PC-3 (cell line): ENCODE results near the gene PLXNB2. TPM values are rescaled to one million over a fixed set of nuclear protein-coding genes. Genes with fewer than 3 reads are reported as not detected.

Experiments used
- ATAC-seq: fragments of 200-7000 bp; cut with Tn5 transposase; 2 replicates; pipeline ENCODE4 v1.9.1; 2020; ENCODE audit warnings: mild to moderate bottlenecking, moderate library complexity
- BruUV-seq: library from RNA; stranded (reverse); fragments of 400-500 nt; replicated peaks from 2 replicates; lab custom pipeline; 2021; lab: Mats Ljungman, UMichigan
- CTCF ChIA-PET: fragments of 300-600 bp; sonication (Branson Sonifier 250); formaldehyde crosslinking; loops from one replicate; lab custom pipeline; 2022; ENCODE audit warnings: antibody characterized with exemption; lab: Charles Lee
- POLR2A ChIA-PET: fragments of 300-600 bp; sonication (Branson Sonifier 250); formaldehyde crosslinking; loops from one replicate; lab custom pipeline; 2022; ENCODE audit warnings: antibody characterized with exemption; ENCODE audit not compliant: unreplicated experiment; lab: Charles Lee
- DNase-seq: peaks from one replicate; pipeline ENCODE4 v3.0.0-alpha.2; 2015
- H2AFZ ChIP-seq: fragments of 300-600 bp; sonication (generic); 2 replicates; pipeline ENCODE4 v1.6.0; 2016; ENCODE audit warnings: antibody characterized with exemption, low read length
- H3F3A ChIP-seq: fragments of 300-600 bp; sonication (generic); one replicate; pipeline ENCODE4 v1.6.0; 2017; ENCODE audit warnings: antibody characterized with exemption, low read length, control low read depth, mild to moderate bottlenecking; ENCODE audit not compliant: unreplicated experiment
- H3K27ac ChIP-seq: fragments of 300-600 bp; sonication (generic); 2 replicates; pipeline ENCODE4 v1.5.1; 2016; ENCODE audit warnings: mild to moderate bottlenecking, low read length
- H3K27me3 ChIP-seq: fragments of 300-600 bp; sonication (generic); 2 replicates; pipeline ENCODE4 v1.6.1; 2016; ENCODE audit warnings: low read length, mixed read lengths
- H3K36me3 ChIP-seq: fragments of 300-600 bp; sonication (generic); 2 replicates; pipeline ENCODE4 v1.6.1; 2016; ENCODE audit warnings: low read depth, mixed run types, low read length, mixed read lengths
- H3K4me1 ChIP-seq: fragments of 300-600 bp; sonication (generic); 2 replicates; pipeline ENCODE4 v1.5.1; 2016; ENCODE audit warnings: low read length; ENCODE audit not compliant: insufficient read depth
- H3K4me2 ChIP-seq: fragments of 300-600 bp; sonication (generic); 2 replicates; pipeline ENCODE4 v1.6.0; 2016; ENCODE audit warnings: low read length
- H3K4me3 ChIP-seq: fragments of 300-600 bp; sonication (generic); 2 replicates; pipeline ENCODE4 v1.5.1; 2016; ENCODE audit warnings: mild to moderate bottlenecking, low read length, mixed read lengths
- H3K79me2 ChIP-seq: fragments of 300-600 bp; sonication (generic); 2 replicates; pipeline ENCODE4 v1.6.1; 2017; ENCODE audit warnings: low read length, mixed read lengths
- H3K9ac ChIP-seq: fragments of 300-600 bp; sonication (generic); 2 replicates; pipeline ENCODE4 v1.6.0; 2016; ENCODE audit warnings: mild to moderate bottlenecking, low read length
- H3K9me2 ChIP-seq: fragments of 300-600 bp; sonication (generic); replicated peaks from 2 replicates; pipeline ENCODE4 v1.6.1; 2016; ENCODE audit warnings: mixed run types, low read length, mixed read lengths
- H3K9me3 ChIP-seq: fragments of 300-600 bp; sonication (generic); 2 replicates; pipeline ENCODE4 v1.6.1; 2016; ENCODE audit warnings: low read length, mixed read lengths
- H4K20me1 ChIP-seq: fragments of 300-600 bp; sonication (generic); 2 replicates; pipeline ENCODE4 v1.6.1; 2016; ENCODE audit warnings: low read length, mixed read lengths
- EZH2 ChIP-seq: fragments of 300-600 bp; sonication (generic); IDR thresholded peaks from one replicate; pipeline ENCODE4 v1.6.1; 2017; ENCODE audit warnings: antibody characterized with exemption, mild to moderate bottlenecking, low read length; ENCODE audit not compliant: unreplicated experiment
- EZH2phosphoT487 ChIP-seq: fragments of 300-600 bp; sonication (generic); IDR thresholded peaks from 2 replicates; pipeline ENCODE4 v1.6.1; 2018; ENCODE audit warnings: mild to moderate bottlenecking, antibody characterized with exemption, low read length, borderline replicate concordance
- intact Hi-C: fragments of 100-400 bp; cut with micrococcal nuclease; formaldehyde crosslinking; loops from 2 replicates; pipeline ENCODE4 v1.9.0; 2023
- total RNA-seq: library from RNA; depleted of rRNA; stranded (reverse); fragments of >200 nt; gene quantifications from 2 replicates; pipeline ENCODE4 v1.2.3, GENCODE V29; 2014
- TF ChIP-seq, protein P1 (sequence below): fragments of 300-600 bp; sonication (generic); conservative IDR thresholded peaks from 2 replicates; pipeline ENCODE4 v1.5.1; 2017; ENCODE audit warnings: antibody characterized with exemption, low read depth, mild to moderate bottlenecking, low read length

The PLXNB2 gene
- total RNA-seq, 1 experiment from 2014 or later = 68.2 TPM

DNA sequence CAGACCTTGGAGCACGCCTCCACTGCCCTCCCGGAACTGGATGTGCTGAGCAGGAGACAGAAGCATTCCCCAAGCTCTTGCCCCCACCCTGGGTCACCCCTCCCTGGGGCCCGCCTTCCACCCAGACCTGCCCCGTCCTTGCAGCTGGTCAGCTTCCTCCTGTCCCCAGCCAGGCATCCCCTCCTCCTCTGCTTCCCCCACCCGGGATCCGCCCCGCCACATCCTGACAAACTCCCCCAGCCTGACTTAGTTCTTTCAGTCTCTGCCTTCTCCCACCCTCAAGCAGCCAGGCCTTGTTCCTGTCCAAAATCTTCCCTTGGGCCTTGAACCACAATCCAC, 1.1 kb upstream of the PLXNB2 start:
- peaks cover 33% of the 10 kb centered on the region for H3K79me2 ChIP-seq
- H3K4me2 ChIP-seq = no peak overlapping the region
- intact Hi-C loops = no loop called here
- TF ChIP-seq, protein P1, sequence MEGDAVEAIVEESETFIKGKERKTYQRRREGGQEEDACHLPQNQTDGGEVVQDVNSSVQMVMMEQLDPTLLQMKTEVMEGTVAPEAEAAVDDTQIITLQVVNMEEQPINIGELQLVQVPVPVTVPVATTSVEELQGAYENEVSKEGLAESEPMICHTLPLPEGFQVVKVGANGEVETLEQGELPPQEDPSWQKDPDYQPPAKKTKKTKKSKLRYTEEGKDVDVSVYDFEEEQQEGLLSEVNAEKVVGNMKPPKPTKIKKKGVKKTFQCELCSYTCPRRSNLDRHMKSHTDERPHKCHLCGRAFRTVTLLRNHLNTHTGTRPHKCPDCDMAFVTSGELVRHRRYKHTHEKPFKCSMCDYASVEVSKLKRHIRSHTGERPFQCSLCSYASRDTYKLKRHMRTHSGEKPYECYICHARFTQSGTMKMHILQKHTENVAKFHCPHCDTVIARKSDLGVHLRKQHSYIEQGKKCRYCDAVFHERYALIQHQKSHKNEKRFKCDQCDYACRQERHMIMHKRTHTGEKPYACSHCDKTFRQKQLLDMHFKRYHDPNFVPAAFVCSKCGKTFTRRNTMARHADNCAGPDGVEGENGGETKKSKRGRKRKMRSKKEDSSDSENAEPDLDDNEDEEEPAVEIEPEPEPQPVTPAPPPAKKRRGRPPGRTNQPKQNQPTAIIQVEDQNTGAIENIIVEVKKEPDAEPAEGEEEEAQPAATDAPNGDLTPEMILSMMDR = no peak
- H3K4me1 ChIP-seq = peaks cover 22% of the 10 kb centered on the region
- no peaks in the 10 kb centered on the region for H3K9me3 ChIP-seq
- no TSS peak for BruUV-seq
- no peak overlapping the region for H2AFZ ChIP-seq
- H4K20me1 ChIP-seq = no peaks in the 10 kb centered on the region
- peaks cover 3% of the 10 kb centered on the region for H3F3A ChIP-seq
- CTCF ChIA-PET = no interaction called here
- no peaks in the 10 kb centered on the region for H3K27me3 ChIP-seq
- DNase-seq (no peak), ATAC-seq (no peak)
- no peaks in the 10 kb centered on the region for H3K36me3 ChIP-seq
- H3K27ac ChIP-seq = no peak overlapping the region
- H3K9ac ChIP-seq = no peak overlapping the region
- H3K9me2 ChIP-seq = no peaks in the 10 kb centered on the region
- no peak overlapping the region for H3K4me3 ChIP-seq
- POLR2A ChIA-PET = no interaction called here

DNA sequence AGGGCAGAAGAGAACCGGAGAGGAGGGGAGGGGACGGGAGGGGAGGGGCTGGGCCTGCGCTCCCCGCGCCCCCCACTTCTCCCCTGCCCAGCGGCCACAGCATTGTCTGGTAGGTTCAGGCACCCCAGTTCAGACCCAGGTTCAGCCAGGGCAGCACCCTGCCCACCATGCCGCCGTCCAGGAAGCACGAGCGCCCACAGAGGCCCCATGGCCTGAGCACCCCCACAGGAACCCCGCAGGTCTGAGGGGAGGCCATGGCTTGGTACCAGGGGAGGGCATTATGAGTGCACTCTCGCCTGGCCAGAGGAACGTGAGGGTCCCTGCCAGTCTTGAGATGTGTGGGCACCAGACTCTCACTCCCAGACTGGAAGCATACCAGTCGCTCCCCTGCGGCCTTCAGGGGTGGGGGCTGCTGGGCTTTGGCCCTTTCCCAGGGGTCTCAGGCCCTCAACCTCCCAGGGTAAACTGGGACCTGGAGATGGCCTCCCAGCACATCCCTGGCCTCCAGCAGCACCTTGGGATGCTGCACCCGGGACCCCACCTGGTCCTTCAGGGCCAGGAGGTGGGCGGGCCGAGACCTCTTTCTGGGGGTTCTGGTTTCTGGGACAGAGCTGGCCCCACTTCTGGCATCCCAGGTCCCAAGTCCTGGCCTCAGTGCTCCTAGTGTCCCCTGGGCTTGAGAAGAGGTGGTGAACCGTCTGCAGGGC, 597 bp upstream of the PLXNB2 start:
- no peaks in the 10 kb centered on the region for H3K9me3 ChIP-seq
- peaks cover 3% of the 10 kb centered on the region for H3F3A ChIP-seq
- DNase-seq (no peak), ATAC-seq (no peak)
- peaks cover 27% of the 10 kb centered on the region for H3K4me1 ChIP-seq
- H4K20me1 ChIP-seq = 0 out of 2 replicates have a peak, but pooled peaks cover 4% of the 10 kb centered on the region
- H3K79me2 ChIP-seq = peaks cover 38% of the 10 kb centered on the region
- TF ChIP-seq EZH2phosphoT487 (no peak), EZH2 (no peak)
- TF ChIP-seq, protein P1 = no peak
- no peak overlapping the region for H3K4me2 ChIP-seq
- H2AFZ ChIP-seq = no peak overlapping the region
- intact Hi-C loops = no loop called here
- H3K9me2 ChIP-seq = no peaks in the 10 kb centered on the region
- ChIA-PET POLR2A (interaction anchor here (1.4 kb wide), 1 partner anchor 26 kb away, joined by 6 read pairs; no protein-coding TSS in a partner anchor), CTCF (interaction anchor here (0.7 kb wide), 1 partner anchor 15 kb away, joined by 5 read pairs; no protein-coding TSS in a partner anchor)
- no peak overlapping the region for H3K27ac ChIP-seq
- H3K4me3 ChIP-seq = no peak overlapping the region
- BruUV-seq = no TSS peak
- no peaks in the 10 kb centered on the region for H3K27me3 ChIP-seq
- H3K9ac ChIP-seq = no peak overlapping the region
- H3K36me3 ChIP-seq = no peaks in the 10 kb centered on the region

DNA sequence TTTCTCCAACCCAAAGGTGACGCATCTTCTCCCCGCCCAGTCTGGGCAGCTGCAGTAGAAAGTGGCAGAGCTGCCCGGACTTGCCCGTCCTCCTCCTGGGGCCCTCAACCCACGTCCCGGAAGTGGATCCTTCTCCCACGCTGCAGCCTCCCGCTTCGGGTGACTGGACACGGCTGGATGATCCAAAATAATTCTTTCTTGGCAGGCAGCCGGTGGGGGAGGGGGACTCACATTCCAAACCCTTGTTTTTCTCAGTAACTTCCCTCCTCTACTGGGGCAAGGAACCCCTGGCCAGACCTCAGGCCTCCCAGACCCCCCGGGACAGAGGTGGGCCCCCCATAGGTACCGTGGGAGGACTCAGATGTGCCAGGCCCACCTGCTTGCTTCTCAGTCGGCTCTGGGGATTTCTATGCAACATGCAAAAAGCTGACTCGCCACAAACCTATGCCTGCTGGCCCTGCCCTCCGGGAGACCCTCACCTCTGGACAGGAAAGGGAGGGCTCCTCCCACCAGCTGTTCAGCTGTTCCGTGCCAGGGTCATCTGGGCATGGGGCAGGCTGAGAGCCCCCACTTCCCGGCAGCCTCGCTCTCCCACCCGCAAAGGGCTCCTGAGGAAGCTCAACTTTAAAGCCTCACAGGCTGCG, 1.4 kb downstream of the PLXNB2 start:
- TF ChIP-seq EZH2 (no peak), EZH2phosphoT487 (no peak)
- TF ChIP-seq, protein P1 = no peak
- CTCF ChIA-PET = no interaction called here
- Histone ChIP-seq H3K9me2 (no peaks in the 10 kb centered on the region), H3K27ac (peak overlapping the region; percentile 99), H4K20me1 (0 out of 2 replicates have a peak, but pooled peaks cover 4% of the 10 kb centered on the region), H3K9ac (peak overlapping the region; percentile 94), H3K4me2 (peak overlapping the region; percentile 99), H3K79me2 (peaks cover 58% of the 10 kb centered on the region), H3K36me3 (no peaks in the 10 kb centered on the region), H3F3A (peaks cover 3% of the 10 kb centered on the region), H3K9me3 (no peaks in the 10 kb centered on the region), H2AFZ (no peak overlapping the region), H3K27me3 (no peaks in the 10 kb centered on the region), H3K4me1 (peaks cover 42% of the 10 kb centered on the region), H3K4me3 (peak overlapping the region; percentile 88)
- peak; percentile 92 for DNase-seq
- no TSS peak for BruUV-seq
- intact Hi-C loops = no loop called here
- peak; percentile 63 for ATAC-seq
- POLR2A ChIA-PET = no interaction called here
